ENCODE data around the gene ARID1A. TPM values are rescaled to one million over a fixed set of nuclear protein-coding genes. Genes with fewer than 3 reads are reported as not detected.

Gene ARID1A
- total RNA-seq, 1 donor from 2014 or later, result 43.1 TPM

DNA sequence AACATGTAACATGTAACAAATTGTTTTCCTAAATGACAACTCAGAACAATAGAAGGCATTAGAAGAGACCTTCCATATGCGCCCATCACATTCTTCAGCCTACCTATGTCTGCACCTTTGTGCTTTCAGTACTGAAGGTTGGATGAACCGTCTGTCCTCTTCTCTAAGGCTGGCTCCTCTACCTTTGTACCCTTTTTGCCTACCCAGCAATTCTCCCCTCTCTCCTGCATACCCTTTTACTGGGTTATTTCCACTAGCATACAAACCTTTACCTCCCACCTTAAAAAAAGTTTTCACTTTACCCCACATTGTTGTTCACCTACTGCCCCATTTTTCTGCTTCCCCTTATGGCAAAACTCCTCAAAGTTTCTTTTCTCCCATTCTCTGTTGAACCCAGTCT lies 97.1 kb downstream of the ARID1A start:
- no peaks in the 10 kb centered on the region for H3K9me3 ChIP-seq (ENCODE audit: low read depth)
- no peaks in the 10 kb centered on the region for H3K27me3 ChIP-seq
- H3K79me2 ChIP-seq (ENCODE audit: low read depth), result peaks cover 11% of the 10 kb centered on the region
- H3F3A ChIP-seq (ENCODE audit: low read depth), result peaks cover 8% of the 10 kb centered on the region
- no peak overlapping the region for H3K4me2 ChIP-seq
- DNase-seq (ENCODE audit: low spot score), result no peak
- H3K4me1 Mint-ChIP-seq, result peaks cover 17% of the 10 kb centered on the region
- no peak overlapping the region for H2AFZ ChIP-seq (replicated peaks)
- no peak overlapping the region for H3K4me3 Mint-ChIP-seq
- H3K27ac Mint-ChIP-seq, result no peak overlapping the region
- TF ChIP-seq CTCF (IDR thresholded peaks at IDR 0.05) (no peak), EZH2phosphoT487 (IDR thresholded peaks at IDR 0.05) (no peak), EZH2 (IDR thresholded peaks at IDR 0.05) (no peak)
- no peak overlapping the region for H3K4me3 ChIP-seq
- H3K27me3 Mint-ChIP-seq (ENCODE audit: insufficient read depth, low read depth), result peaks cover 5% of the 10 kb centered on the region
- no peaks in the 10 kb centered on the region for H3K36me3 ChIP-seq
- no peak overlapping the region for H3K9ac ChIP-seq
- peaks cover 17% of the 10 kb centered on the region for H3K36me3 Mint-ChIP-seq
- no peaks in the 10 kb centered on the region for H4K20me1 ChIP-seq (ENCODE audit: low read depth)
- H3K9me3 Mint-ChIP-seq, result no peaks in the 10 kb centered on the region
- H3K4me1 ChIP-seq, result peaks cover 6% of the 10 kb centered on the region
- no peak overlapping the region for H3K27ac ChIP-seq

GRCh38 chr1:26794391-26794790 lies 98.6 kb downstream of the ARID1A start:
- Histone ChIP-seq H3K27me3 (no peaks in the 10 kb centered on the region), H3K9ac (no peak overlapping the region), H3F3A (ENCODE audit: low read depth) (no peaks in the 10 kb centered on the region), H3K36me3 (no peaks in the 10 kb centered on the region), H2AFZ (replicated peaks) (no peak overlapping the region), H3K4me3 (no peak overlapping the region), H3K27ac (no peak overlapping the region), H3K79me2 (ENCODE audit: low read depth) (peaks cover 4% of the 10 kb centered on the region), H4K20me1 (ENCODE audit: low read depth) (no peaks in the 10 kb centered on the region), H3K9me3 (ENCODE audit: low read depth) (no peaks in the 10 kb centered on the region), H3K4me1 (no peaks in the 10 kb centered on the region), H3K4me2 (no peak overlapping the region)
- H3K27ac Mint-ChIP-seq, result no peak overlapping the region
- peaks cover 9% of the 10 kb centered on the region for H3K4me1 Mint-ChIP-seq
- no peak for TF ChIP-seq EZH2 (IDR thresholded peaks at IDR 0.05)
- TF ChIP-seq CTCF (IDR thresholded peaks at IDR 0.05), result no peak
- TF ChIP-seq EZH2phosphoT487 (IDR thresholded peaks at IDR 0.05), result no peak
- H3K4me3 Mint-ChIP-seq, result no peak overlapping the region
- no peaks in the 10 kb centered on the region for H3K9me3 Mint-ChIP-seq
- H3K36me3 Mint-ChIP-seq, result peaks cover 17% of the 10 kb centered on the region
- DNase-seq (ENCODE audit: low spot score), result no peak
- peaks cover 5% of the 10 kb centered on the region for H3K27me3 Mint-ChIP-seq (ENCODE audit: insufficient read depth, low read depth)

DNA sequence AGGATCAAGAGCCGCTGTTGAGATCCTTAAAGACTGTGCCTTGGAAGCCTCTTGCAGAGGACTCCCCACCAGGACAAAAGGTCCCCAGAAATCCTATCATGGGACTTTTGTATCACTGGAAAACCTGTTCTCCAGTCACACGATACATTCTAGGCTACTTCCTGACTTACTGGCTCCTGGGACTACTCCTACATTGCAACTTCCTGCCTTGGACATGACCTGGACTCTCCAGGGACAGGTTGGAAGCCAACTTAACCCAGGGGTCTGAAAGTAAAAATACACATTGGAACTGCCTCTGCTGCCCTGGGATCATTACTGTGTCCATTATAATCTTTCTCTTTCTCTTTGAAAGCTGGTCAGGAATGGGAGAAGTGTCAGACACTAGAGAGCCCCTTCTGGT lies 101.8 kb downstream of the ARID1A start:
- H3K4me3 ChIP-seq, result no peak overlapping the region
- H3K27ac ChIP-seq, result no peak overlapping the region
- Mint-ChIP-seq H3K4me3 (no peak overlapping the region), H3K4me1 (peaks cover 18% of the 10 kb centered on the region), H3K36me3 (peaks cover 19% of the 10 kb centered on the region), H3K27ac (no peak overlapping the region), H3K27me3 (ENCODE audit: insufficient read depth, low read depth) (peaks cover 5% of the 10 kb centered on the region), H3K9me3 (no peaks in the 10 kb centered on the region)
- H4K20me1 ChIP-seq (ENCODE audit: low read depth), result no peaks in the 10 kb centered on the region
- H3K9me3 ChIP-seq (ENCODE audit: low read depth), result no peaks in the 10 kb centered on the region
- no peak for DNase-seq (ENCODE audit: low spot score)
- H3F3A ChIP-seq (ENCODE audit: low read depth), result peaks cover 9% of the 10 kb centered on the region
- H3K4me2 ChIP-seq, result no peak overlapping the region
- no peak for TF ChIP-seq EZH2phosphoT487 (IDR thresholded peaks at IDR 0.05)
- TF ChIP-seq EZH2 (IDR thresholded peaks at IDR 0.05), result no peak
- TF ChIP-seq CTCF (IDR thresholded peaks at IDR 0.05), result no peak
- H3K36me3 ChIP-seq, result no peaks in the 10 kb centered on the region
- no peak overlapping the region for H2AFZ ChIP-seq (replicated peaks)
- H3K79me2 ChIP-seq (ENCODE audit: low read depth), result no peaks in the 10 kb centered on the region
- no peaks in the 10 kb centered on the region for H3K27me3 ChIP-seq
- peaks cover 7% of the 10 kb centered on the region for H3K4me1 ChIP-seq
- H3K9ac ChIP-seq, result no peak overlapping the region

All from neural progenitor cell (in vitro differentiated cells).